Astrocyte of the cerebellum (primary cell): ENCODE data around the gene S100A14.

Experiments
- DNase-seq: peaks from one replicate; pipeline ENCODE4 v3.0.0-alpha.2; 2011; ENCODE audit warnings: low read depth
- H3K4me3 ChIP-seq: 2 replicates; pipeline ENCODE4 v1.5.1; 2011; ENCODE audit warnings: mild to moderate bottlenecking, low read depth, low read length, moderate library complexity
- CTCF ChIP-seq: IDR thresholded peaks from 2 replicates; pipeline ENCODE4 v1.5.1; 2012; ENCODE audit warnings: low read length, low read depth, moderate library complexity, mild to moderate bottlenecking; ENCODE audit errors: missing control alignments
- in situ Hi-C: cut with HindIII; loops from 2 replicates; pipeline ENCODE4 v1.10.0; 2017; ENCODE audit warnings: low sequenced_read_pairs

The S100A14 gene

GRCh38 chr1:153608089-153608682 lies 7.9 kb downstream of the S100A14 start:
- TF ChIP-seq CTCF: no peak
- peak overlapping the region; percentile 35 for H3K4me3 ChIP-seq
- in situ Hi-C loops: no loop called here
- no peak for DNase-seq

- in situ Hi-C loops: no loop called here
- no peak overlapping the region for H3K4me3 ChIP-seq
- no peak for DNase-seq
- no peak for TF ChIP-seq CTCF
Observed at GRCh38 chr1:153607381-153607780, 8.7 kb downstream of the S100A14 start.

- no peak overlapping the region for H3K4me3 ChIP-seq
- in situ Hi-C loops: no loop called here
- no peak for DNase-seq
- TF ChIP-seq CTCF: no peak
Observed at GRCh38 chr1:153606194-153606593, 9.9 kb downstream of the S100A14 start.

- no peak for TF ChIP-seq CTCF
- no peak for DNase-seq
- in situ Hi-C loops: no loop called here
- H3K4me3 ChIP-seq: no peak overlapping the region
Observed at GRCh38 chr1:153602749-153603148, 13.4 kb downstream of the S100A14 start.

- TF ChIP-seq CTCF: no peak
- DNase-seq: no peak
- in situ Hi-C loops: no loop called here
- H3K4me3 ChIP-seq: no peak overlapping the region
Observed at GRCh38 chr1:153599847-153600246, 16.3 kb downstream of the S100A14 start.

GRCh38 chr1:153598309-153599172 lies 17.6 kb downstream of the S100A14 start:
- TF ChIP-seq CTCF: no peak
- H3K4me3 ChIP-seq: no peak overlapping the region
- peak; percentile 27 for DNase-seq
- in situ Hi-C loops: no loop called here
